PC-3 (cell line): ENCODE measurements around the gene RAB26. TPM values are rescaled to one million over a fixed set of nuclear protein-coding genes. Genes with fewer than 3 reads are reported as not detected.

Source experiments
- ATAC-seq: fragments of 200-7000 bp; cut with Tn5 transposase; 2 replicates; pipeline ENCODE4 v1.9.1; 2020; ENCODE audit warnings: mild to moderate bottlenecking, moderate library complexity
- BruUV-seq: library from RNA; stranded (reverse); fragments of 400-500 nt; replicated peaks from 2 replicates; lab custom pipeline; 2021; lab: Mats Ljungman, UMichigan
- CTCF ChIA-PET: fragments of 300-600 bp; sonication (Branson Sonifier 250); formaldehyde crosslinking; loops from one replicate; lab custom pipeline; 2022; ENCODE audit warnings: antibody characterized with exemption; lab: Charles Lee
- POLR2A ChIA-PET: fragments of 300-600 bp; sonication (Branson Sonifier 250); formaldehyde crosslinking; loops from one replicate; lab custom pipeline; 2022; ENCODE audit warnings: antibody characterized with exemption; ENCODE audit not compliant: unreplicated experiment; lab: Charles Lee
- DNase-seq: peaks from one replicate; pipeline ENCODE4 v3.0.0-alpha.2; 2015
- H2AFZ ChIP-seq: fragments of 300-600 bp; sonication (generic); 2 replicates; pipeline ENCODE4 v1.6.0; 2016; ENCODE audit warnings: antibody characterized with exemption, low read length
- H3F3A ChIP-seq: fragments of 300-600 bp; sonication (generic); one replicate; pipeline ENCODE4 v1.6.0; 2017; ENCODE audit warnings: antibody characterized with exemption, low read length, control low read depth, mild to moderate bottlenecking; ENCODE audit not compliant: unreplicated experiment
- H3K27ac ChIP-seq: fragments of 300-600 bp; sonication (generic); 2 replicates; pipeline ENCODE4 v1.5.1; 2016; ENCODE audit warnings: mild to moderate bottlenecking, low read length
- H3K27me3 ChIP-seq: fragments of 300-600 bp; sonication (generic); 2 replicates; pipeline ENCODE4 v1.6.1; 2016; ENCODE audit warnings: low read length, mixed read lengths
- H3K36me3 ChIP-seq: fragments of 300-600 bp; sonication (generic); 2 replicates; pipeline ENCODE4 v1.6.1; 2016; ENCODE audit warnings: low read depth, mixed run types, low read length, mixed read lengths
- H3K4me1 ChIP-seq: fragments of 300-600 bp; sonication (generic); 2 replicates; pipeline ENCODE4 v1.5.1; 2016; ENCODE audit warnings: low read length; ENCODE audit not compliant: insufficient read depth
- H3K4me2 ChIP-seq: fragments of 300-600 bp; sonication (generic); 2 replicates; pipeline ENCODE4 v1.6.0; 2016; ENCODE audit warnings: low read length
- H3K4me3 ChIP-seq: fragments of 300-600 bp; sonication (generic); 2 replicates; pipeline ENCODE4 v1.5.1; 2016; ENCODE audit warnings: mild to moderate bottlenecking, low read length, mixed read lengths
- H3K79me2 ChIP-seq: fragments of 300-600 bp; sonication (generic); 2 replicates; pipeline ENCODE4 v1.6.1; 2017; ENCODE audit warnings: low read length, mixed read lengths
- H3K9ac ChIP-seq: fragments of 300-600 bp; sonication (generic); 2 replicates; pipeline ENCODE4 v1.6.0; 2016; ENCODE audit warnings: mild to moderate bottlenecking, low read length
- H3K9me2 ChIP-seq: fragments of 300-600 bp; sonication (generic); replicated peaks from 2 replicates; pipeline ENCODE4 v1.6.1; 2016; ENCODE audit warnings: mixed run types, low read length, mixed read lengths
- H3K9me3 ChIP-seq: fragments of 300-600 bp; sonication (generic); 2 replicates; pipeline ENCODE4 v1.6.1; 2016; ENCODE audit warnings: low read length, mixed read lengths
- H4K20me1 ChIP-seq: fragments of 300-600 bp; sonication (generic); 2 replicates; pipeline ENCODE4 v1.6.1; 2016; ENCODE audit warnings: low read length, mixed read lengths
- EZH2 ChIP-seq: fragments of 300-600 bp; sonication (generic); IDR thresholded peaks from one replicate; pipeline ENCODE4 v1.6.1; 2017; ENCODE audit warnings: antibody characterized with exemption, mild to moderate bottlenecking, low read length; ENCODE audit not compliant: unreplicated experiment
- EZH2phosphoT487 ChIP-seq: fragments of 300-600 bp; sonication (generic); IDR thresholded peaks from 2 replicates; pipeline ENCODE4 v1.6.1; 2018; ENCODE audit warnings: mild to moderate bottlenecking, antibody characterized with exemption, low read length, borderline replicate concordance
- intact Hi-C: fragments of 100-400 bp; cut with micrococcal nuclease; formaldehyde crosslinking; loops from 2 replicates; pipeline ENCODE4 v1.9.0; 2023
- total RNA-seq: library from RNA; depleted of rRNA; stranded (reverse); fragments of >200 nt; gene quantifications from 2 replicates; pipeline ENCODE4 v1.2.3, GENCODE V29; 2014
- TF ChIP-seq, protein P1 (sequence below): fragments of 300-600 bp; sonication (generic); conservative IDR thresholded peaks from 2 replicates; pipeline ENCODE4 v1.5.1; 2017; ENCODE audit warnings: antibody characterized with exemption, low read depth, mild to moderate bottlenecking, low read length

Gene RAB26
- total RNA-seq, 1 experiment from 2014 or later: 5.6 TPM

- Histone ChIP-seq H3K79me2 (no peaks in the 10 kb centered on the region), H3K27me3 (no peaks in the 10 kb centered on the region), H3K36me3 (no peaks in the 10 kb centered on the region), H3K4me1 (peaks cover 12% of the 10 kb centered on the region; the same call in 1 of the 2 replicates), H2AFZ (peak overlapping the region; percentile 32; the same call in 1 of the 2 replicates), H4K20me1 (no peaks in the 10 kb centered on the region), H3K9me3 (no peaks in the 10 kb centered on the region), H3K4me2 (peak overlapping the region; percentile 79), H3K27ac (no peak overlapping the region), H3F3A (no peaks in the 10 kb centered on the region), H3K9me2 (no peaks in the 10 kb centered on the region), H3K4me3 (peak overlapping the region; percentile 59; the same call in 1 of the 2 replicates), H3K9ac (no peak overlapping the region)
- no peak for TF ChIP-seq EZH2phosphoT487
- TF ChIP-seq, protein P1, sequence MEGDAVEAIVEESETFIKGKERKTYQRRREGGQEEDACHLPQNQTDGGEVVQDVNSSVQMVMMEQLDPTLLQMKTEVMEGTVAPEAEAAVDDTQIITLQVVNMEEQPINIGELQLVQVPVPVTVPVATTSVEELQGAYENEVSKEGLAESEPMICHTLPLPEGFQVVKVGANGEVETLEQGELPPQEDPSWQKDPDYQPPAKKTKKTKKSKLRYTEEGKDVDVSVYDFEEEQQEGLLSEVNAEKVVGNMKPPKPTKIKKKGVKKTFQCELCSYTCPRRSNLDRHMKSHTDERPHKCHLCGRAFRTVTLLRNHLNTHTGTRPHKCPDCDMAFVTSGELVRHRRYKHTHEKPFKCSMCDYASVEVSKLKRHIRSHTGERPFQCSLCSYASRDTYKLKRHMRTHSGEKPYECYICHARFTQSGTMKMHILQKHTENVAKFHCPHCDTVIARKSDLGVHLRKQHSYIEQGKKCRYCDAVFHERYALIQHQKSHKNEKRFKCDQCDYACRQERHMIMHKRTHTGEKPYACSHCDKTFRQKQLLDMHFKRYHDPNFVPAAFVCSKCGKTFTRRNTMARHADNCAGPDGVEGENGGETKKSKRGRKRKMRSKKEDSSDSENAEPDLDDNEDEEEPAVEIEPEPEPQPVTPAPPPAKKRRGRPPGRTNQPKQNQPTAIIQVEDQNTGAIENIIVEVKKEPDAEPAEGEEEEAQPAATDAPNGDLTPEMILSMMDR: peak; percentile 57
- no TSS peak for BruUV-seq
- CTCF ChIA-PET: interaction anchor here (0.5 to 1.4 kb wide), 6 partner anchors 31 to 72 kb away, joined by 3 to 18 read pairs (median 3); partner anchors contain the start of gene ECI1
- peak; percentile 64 for DNase-seq
- POLR2A ChIA-PET: no interaction called here
- ATAC-seq: peak; percentile 81
- intact Hi-C loops: no loop called here
These were observed 46.5 kb downstream of the RAB26 start for GRCh38 chr16:2194852-2195321.

DNA sequence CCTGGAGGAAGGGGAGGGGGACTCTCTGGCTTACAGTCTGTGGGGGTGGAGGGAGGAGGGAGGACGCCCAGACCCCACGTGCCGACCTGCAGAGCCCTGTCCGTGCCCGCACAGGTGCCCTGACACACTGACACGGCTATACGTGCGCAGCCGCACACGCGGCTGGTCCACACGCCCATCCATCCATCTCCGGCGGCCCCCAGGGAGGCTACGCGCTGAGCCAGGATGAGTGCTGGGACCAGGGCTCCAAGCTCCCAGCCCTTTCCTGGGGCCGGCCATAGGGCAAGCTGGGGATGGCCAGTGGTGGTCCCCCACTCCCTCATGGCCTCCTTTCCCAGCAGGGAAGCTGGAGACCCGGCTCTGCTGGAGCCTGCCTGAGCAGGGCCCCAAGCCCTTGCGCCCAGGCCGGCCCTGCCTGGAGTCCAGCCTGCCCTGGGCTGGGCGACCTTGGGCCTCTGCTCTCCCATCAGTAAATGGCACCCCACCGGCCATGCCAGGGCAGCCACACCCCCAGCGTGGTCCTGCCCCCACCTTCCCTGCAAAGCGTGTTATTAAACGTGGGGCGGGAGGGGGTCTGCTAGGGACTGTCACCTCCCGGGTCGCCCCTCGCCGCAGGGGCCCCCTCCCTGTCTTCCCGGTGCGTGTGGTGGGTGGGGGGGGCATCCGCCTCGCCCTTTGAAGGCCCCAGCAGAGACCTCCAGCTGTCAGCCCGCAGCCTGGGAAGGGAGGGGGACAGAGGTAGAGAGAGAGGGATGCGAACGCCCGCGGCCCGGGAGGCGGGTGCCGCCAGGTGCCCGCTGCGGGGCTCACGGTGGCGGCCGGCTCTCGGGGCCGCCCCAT, 47.1 kb downstream of the RAB26 start:
- H3K27me3 ChIP-seq: no peaks in the 10 kb centered on the region
- no TSS peak for BruUV-seq
- no peaks in the 10 kb centered on the region for H4K20me1 ChIP-seq
- peak overlapping the region; percentile 59 for H3K4me3 ChIP-seq
- ChIA-PET POLR2A (no interaction called here), CTCF (interaction anchor here (0.7 to 1.4 kb wide), 4 partner anchors 11 to 55 kb away, joined by 3 to 18 read pairs (median 4); partner anchors contain the start of gene ECI1)
- H3K9me2 ChIP-seq: no peaks in the 10 kb centered on the region
- H3K4me2 ChIP-seq: peak overlapping the region; percentile 79
- intact Hi-C loops: no loop called here
- TF ChIP-seq, protein P1: no peak
- no peak for TF ChIP-seq EZH2
- TF ChIP-seq EZH2phosphoT487: no peak
- H3K4me1 ChIP-seq: peaks cover 12% of the 10 kb centered on the region; the same call in 1 of the 2 replicates
- ATAC-seq (peak; percentile 29), DNase-seq (no peak)
- H3K9ac ChIP-seq: no peak overlapping the region
- no peaks in the 10 kb centered on the region for H3K36me3 ChIP-seq
- no peak overlapping the region for H3K27ac ChIP-seq
- no peaks in the 10 kb centered on the region for H3K79me2 ChIP-seq
- H3K9me3 ChIP-seq: no peaks in the 10 kb centered on the region
- peak overlapping the region; percentile 34; the same call in 1 of the 2 replicates for H2AFZ ChIP-seq
- no peaks in the 10 kb centered on the region for H3F3A ChIP-seq
